OCI-LY3 (cell line): Measurements from ENCODE around the gene SHANK2.

ENCODE experiments used
- H2AFZ ChIP-seq: fragments of 200-600, 300-600 bp; shearing (Covaris generic); 2 replicates; pipeline ENCODE4 v1.6.0; 2014; ENCODE audit warnings: antibody characterized with exemption, low read depth, low read length
- H3K27ac ChIP-seq: fragments of 200-600, 300-600 bp; sonication (generic); 2 replicates; pipeline ENCODE4 v1.5.1; 2014; ENCODE audit warnings: mild to moderate bottlenecking, low read length, moderate library complexity, mixed read lengths
- H3K27me3 ChIP-seq: fragments of 200-600, 300-600 bp; sonication (generic); 2 replicates; pipeline ENCODE4 v1.6.1; 2014; ENCODE audit warnings: low read depth, low read length, mixed read lengths
- H3K36me3 ChIP-seq: fragments of 200-600, 300-600 bp; sonication (generic); replicated peaks from 2 replicates; pipeline ENCODE3; 2014; ENCODE audit warnings: low read depth, low read length, mixed read lengths
- H3K4me1 ChIP-seq: fragments of 300-600, 200-600 bp; sonication (generic); 2 replicates; pipeline ENCODE4 v1.6.1; 2014; ENCODE audit warnings: low read length, mixed read lengths
- H3K4me2 ChIP-seq: fragments of 200-600, 300-600 bp; sonication (generic); 2 replicates; pipeline ENCODE4 v1.6.1; 2014; ENCODE audit warnings: low read length, mixed read lengths
- H3K4me3 ChIP-seq: fragments of 300-600, 200-600 bp; sonication (generic); 2 replicates; pipeline ENCODE4 v1.5.1; 2014; ENCODE audit warnings: antibody characterized with exemption, mild to moderate bottlenecking, low read length, moderate library complexity
- H3K79me2 ChIP-seq: fragments of 300-600, 200-600 bp; shearing (Covaris generic); 2 replicates; pipeline ENCODE4 v1.6.1; 2014; ENCODE audit warnings: mild to moderate bottlenecking, low read length, mixed read lengths
- H3K9ac ChIP-seq: fragments of 300-600, 200-600 bp; shearing (Covaris generic); 2 replicates; pipeline ENCODE4 v1.6.0; 2014; ENCODE audit warnings: mild to moderate bottlenecking, low read length, moderate library complexity
- H3K9me3 ChIP-seq: fragments of 200-600, 300-600 bp; shearing (Covaris generic); 2 replicates; pipeline ENCODE4 v1.6.1; 2014; ENCODE audit warnings: low read length, mixed read lengths; ENCODE audit not compliant: insufficient read depth
- H4K20me1 ChIP-seq: fragments of 200-600, 300-600 bp; sonication (generic); 2 replicates; pipeline ENCODE4 v1.6.1; 2016; ENCODE audit warnings: low read length, mixed read lengths; ENCODE audit not compliant: insufficient read depth
- EZH2phosphoT487 ChIP-seq: fragments of 200-600 bp; shearing (Covaris generic); IDR thresholded peaks from 2 replicates; pipeline ENCODE4 v1.6.1; 2018; ENCODE audit warnings: antibody characterized with exemption, mixed run types, low read depth
- TF ChIP-seq, protein P1 (sequence below): fragments of 200-600, 300-600 bp; sonication (generic); IDR thresholded peaks from 2 replicates; pipeline ENCODE4 v1.5.1; 2014; ENCODE audit warnings: antibody characterized with exemption, low read length, low read depth

Gene SHANK2

DNA sequence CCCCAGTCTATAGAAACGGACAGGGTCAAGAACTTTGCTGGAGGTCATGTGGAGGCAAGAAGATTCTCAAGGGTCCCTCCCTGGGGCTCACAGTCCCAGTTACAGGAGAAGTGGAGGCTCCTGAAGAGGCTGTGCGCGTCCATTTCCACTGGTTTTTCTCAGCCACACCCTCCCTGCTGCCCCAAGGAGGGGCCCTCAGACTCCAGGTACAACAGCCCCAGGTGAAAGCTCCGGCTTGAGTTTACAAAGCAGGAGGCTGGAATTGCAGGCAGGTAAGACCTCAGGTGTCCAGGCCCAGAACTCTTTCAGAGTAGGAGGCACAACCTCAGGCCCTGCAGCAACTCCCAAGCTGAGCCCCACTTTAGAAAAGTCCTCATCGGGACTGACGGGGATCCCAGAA is 3.1 kb downstream of the SHANK2 start:
- Histone ChIP-seq H3K4me1 (no peaks in the 10 kb centered on the region), H3K4me3 (no peak overlapping the region), H3K9me3 (no peaks in the 10 kb centered on the region), H3K4me2 (no peak overlapping the region), H3K27ac (no peak overlapping the region), H3K27me3 (no peaks in the 10 kb centered on the region), H3K79me2 (no peaks in the 10 kb centered on the region), H4K20me1 (no peaks in the 10 kb centered on the region), H2AFZ (no peak overlapping the region), H3K9ac (no peak overlapping the region), H3K36me3 (no peaks in the 10 kb centered on the region)
- no peak for TF ChIP-seq EZH2phosphoT487
- TF ChIP-seq, protein P1, sequence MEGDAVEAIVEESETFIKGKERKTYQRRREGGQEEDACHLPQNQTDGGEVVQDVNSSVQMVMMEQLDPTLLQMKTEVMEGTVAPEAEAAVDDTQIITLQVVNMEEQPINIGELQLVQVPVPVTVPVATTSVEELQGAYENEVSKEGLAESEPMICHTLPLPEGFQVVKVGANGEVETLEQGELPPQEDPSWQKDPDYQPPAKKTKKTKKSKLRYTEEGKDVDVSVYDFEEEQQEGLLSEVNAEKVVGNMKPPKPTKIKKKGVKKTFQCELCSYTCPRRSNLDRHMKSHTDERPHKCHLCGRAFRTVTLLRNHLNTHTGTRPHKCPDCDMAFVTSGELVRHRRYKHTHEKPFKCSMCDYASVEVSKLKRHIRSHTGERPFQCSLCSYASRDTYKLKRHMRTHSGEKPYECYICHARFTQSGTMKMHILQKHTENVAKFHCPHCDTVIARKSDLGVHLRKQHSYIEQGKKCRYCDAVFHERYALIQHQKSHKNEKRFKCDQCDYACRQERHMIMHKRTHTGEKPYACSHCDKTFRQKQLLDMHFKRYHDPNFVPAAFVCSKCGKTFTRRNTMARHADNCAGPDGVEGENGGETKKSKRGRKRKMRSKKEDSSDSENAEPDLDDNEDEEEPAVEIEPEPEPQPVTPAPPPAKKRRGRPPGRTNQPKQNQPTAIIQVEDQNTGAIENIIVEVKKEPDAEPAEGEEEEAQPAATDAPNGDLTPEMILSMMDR = no peak

DNA sequence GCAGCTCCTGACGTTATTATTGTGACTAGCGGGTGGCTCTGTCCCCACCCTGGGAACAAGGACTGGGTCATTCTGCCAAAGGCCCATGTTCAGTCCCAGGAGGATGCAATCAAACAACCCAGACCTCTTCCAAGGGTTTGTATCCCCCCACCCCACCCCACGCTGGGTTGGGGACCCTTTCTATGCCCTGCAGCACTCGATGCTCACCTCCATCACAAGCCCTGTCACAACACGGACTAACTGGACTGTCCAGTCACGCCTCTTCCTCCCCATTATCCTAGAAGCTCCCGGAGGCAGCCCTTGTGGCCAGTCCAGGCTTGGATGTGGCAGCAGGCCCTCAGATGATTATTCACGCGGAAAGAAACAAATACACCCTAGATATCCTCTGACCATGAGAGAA is 3.7 kb downstream of the SHANK2 start:
- Histone ChIP-seq H3K27ac (no peak overlapping the region), H3K4me1 (no peaks in the 10 kb centered on the region), H3K79me2 (no peaks in the 10 kb centered on the region), H3K27me3 (no peaks in the 10 kb centered on the region), H3K9me3 (no peaks in the 10 kb centered on the region), H2AFZ (no peak overlapping the region), H3K4me2 (no peak overlapping the region), H3K9ac (no peak overlapping the region), H3K4me3 (no peak overlapping the region), H3K36me3 (no peaks in the 10 kb centered on the region), H4K20me1 (no peaks in the 10 kb centered on the region)
- TF ChIP-seq, protein P1 = no peak
- TF ChIP-seq EZH2phosphoT487 = no peak

DNA sequence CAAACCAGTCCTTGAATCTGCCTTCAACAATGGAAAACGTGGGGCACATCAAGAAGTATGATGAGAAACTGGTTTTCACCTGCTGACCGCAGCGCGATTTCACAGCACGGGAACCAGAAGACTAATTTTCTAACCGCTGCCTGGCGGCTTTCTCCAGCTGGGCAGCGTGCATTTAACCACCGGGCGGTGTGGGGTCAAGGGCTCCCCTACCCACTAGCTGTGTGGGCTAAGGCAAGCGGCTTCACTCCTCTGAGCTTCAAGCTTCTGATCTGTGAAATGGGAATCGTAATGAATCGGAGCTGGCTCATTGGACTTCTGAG is 4.2 kb downstream of the SHANK2 start:
- Histone ChIP-seq H3K4me1 (no peaks in the 10 kb centered on the region), H2AFZ (no peak overlapping the region), H3K79me2 (no peaks in the 10 kb centered on the region), H3K36me3 (no peaks in the 10 kb centered on the region), H3K27ac (no peak overlapping the region), H3K9me3 (no peaks in the 10 kb centered on the region), H4K20me1 (no peaks in the 10 kb centered on the region), H3K27me3 (no peaks in the 10 kb centered on the region), H3K9ac (no peak overlapping the region), H3K4me3 (no peak overlapping the region), H3K4me2 (no peak overlapping the region)
- TF ChIP-seq, protein P1 = no peak
- no peak for TF ChIP-seq EZH2phosphoT487

DNA sequence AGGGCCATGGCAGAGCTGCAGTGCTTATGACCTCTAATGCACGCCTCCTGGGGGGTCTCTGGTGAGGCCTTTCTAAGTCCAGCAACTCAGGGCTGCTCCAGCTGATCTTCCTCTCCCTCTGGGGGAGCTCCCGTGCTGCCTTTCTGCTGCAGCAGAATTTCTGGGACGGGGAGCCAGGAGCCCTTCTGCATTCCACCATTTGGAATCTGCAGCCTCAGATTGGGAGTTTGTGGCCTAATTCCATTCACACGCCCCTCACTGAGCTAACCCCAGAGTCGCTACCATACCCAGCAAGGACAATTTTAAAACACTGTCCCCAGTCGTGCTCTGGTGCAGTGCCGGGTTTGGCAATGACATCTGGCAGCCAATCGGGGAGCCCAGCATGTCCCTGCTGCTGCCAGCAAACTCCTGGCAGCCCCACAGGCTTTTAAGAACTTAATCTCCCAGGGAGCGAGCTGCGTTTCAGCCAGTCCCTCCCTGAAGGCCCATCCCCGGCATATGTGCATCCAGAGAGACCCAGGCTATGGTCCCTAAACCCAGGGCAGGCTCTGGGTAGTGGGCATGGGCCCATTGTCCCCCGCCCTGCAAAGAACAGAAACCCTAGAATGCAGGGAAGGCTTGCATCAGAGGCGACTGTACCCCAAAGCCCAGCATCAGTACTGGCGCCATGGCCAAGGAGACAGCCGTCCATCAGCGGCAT is 4.7 kb downstream of the SHANK2 start:
- Histone ChIP-seq H3K79me2 (no peaks in the 10 kb centered on the region), H3K4me2 (no peak overlapping the region), H3K36me3 (no peaks in the 10 kb centered on the region), H3K4me3 (no peak overlapping the region), H3K27ac (no peak overlapping the region), H3K9me3 (no peaks in the 10 kb centered on the region), H2AFZ (no peak overlapping the region), H4K20me1 (no peaks in the 10 kb centered on the region), H3K27me3 (no peaks in the 10 kb centered on the region), H3K4me1 (no peaks in the 10 kb centered on the region), H3K9ac (no peak overlapping the region)
- TF ChIP-seq, protein P1 = no peak
- no peak for TF ChIP-seq EZH2phosphoT487
